Ascending aorta (tissue), 2 donors: ENCODE measurements around the gene ARFIP2. TPM values are rescaled to one million over a fixed set of nuclear protein-coding genes. Genes with fewer than 3 reads are reported as not detected.

Experiments
- DNase-seq, 2 donors: peaks; one replicate each; pipeline ENCODE4 v3.0.0-alpha.2; 2019; ENCODE audit warnings: low spot score in 2 of 2
- H3K27ac ChIP-seq, 2 donors: fragments of 200-600 bp; sonication (generic); one replicate each; pipeline ENCODE4 v1.5.1; 2016 to 2017; ENCODE audit warnings: mild to moderate bottlenecking in 1 of 2
- H3K27me3 ChIP-seq: fragments of 200-600 bp; sonication (generic); one replicate; pipeline ENCODE4 v1.5.1; 2017
- H3K36me3 ChIP-seq, 2 donors: fragments of 200-600 bp; sonication (generic); one replicate each; pipeline ENCODE4 v1.5.1; 2016
- H3K4me1 ChIP-seq, 2 donors: fragments of 200-600 bp; sonication (generic); one replicate each; pipeline ENCODE4 v1.5.1; 2016 to 2017; ENCODE audit warnings: mild to moderate bottlenecking in 1 of 2
- H3K4me3 ChIP-seq, 2 donors: fragments of 200-600 bp; sonication (generic); one replicate each; pipeline ENCODE4 v1.5.1; 2016 to 2017; ENCODE audit warnings: mild to moderate bottlenecking in 1 of 2
- H3K9me3 ChIP-seq, 2 donors: fragments of 200-600 bp; sonication (generic); one replicate each; pipeline ENCODE4 v1.5.1; 2016
- CTCF ChIP-seq, 3 experiments: fragments of 200-600 bp in 2 of 3; fragments of 450-650 bp in 1 of 3; sonication (generic) in 2 of 3; IDR thresholded peaks; one replicate each; pipeline ENCODE4 v1.5.1; 2016 to 2019; ENCODE audit warnings: antibody characterized with exemption in 3 of 3, mild to moderate bottlenecking in 1 of 3, moderate library complexity in 1 of 3
- intact Hi-C: fragments of 100-400 bp; cut with DNase I; formaldehyde crosslinking; loops from one replicate; pipeline ENCODE4 v1.15.1; 2023
- total RNA-seq: library from RNA; depleted of rRNA; stranded (reverse); fragments of >200 nt; gene quantifications from one replicate; pipeline ENCODE4 v1.1.0, GENCODE V29; 2016

ARFIP2 gene
- total RNA-seq, 1 donor from 2014 or later = 87.8 TPM

GRCh38 chr11:6440906-6441358 is 40.2 kb downstream of the ARFIP2 start, which contains the start of gene HPX:
Gene HPX, minus strand, starts transcription at chr11:6440987. Its CDS starts 24 bp downstream, at chr11:6440963.
- Histone ChIP-seq H3K27ac (peak within 1 kb of the TSS in 1 of 2 donors; percentile 64), H3K4me3 (no peak within 1 kb of the TSS), H3K4me1 (peaks cover 0 to 3% of the 10 kb centered on the region in 2 donors), H3K36me3 (no peaks in the 10 kb centered on the region), H3K27me3 (no peaks in the 10 kb centered on the region), H3K9me3 (no peaks in the 10 kb centered on the region)
- no peak for TF ChIP-seq CTCF (IDR thresholded peaks at IDR 0.05)
- no peak for DNase-seq
- intact Hi-C loops = no loop called here

- no peak for DNase-seq
These were observed 42.1 kb downstream of the ARFIP2 start for GRCh38 chr11:6438979-6439571.

GRCh38 chr11:6437993-6438392 is 43.1 kb downstream of the ARFIP2 start:
- H3K4me3 ChIP-seq = no peak overlapping the region
- H3K27me3 ChIP-seq = no peaks in the 10 kb centered on the region
- DNase-seq = no peak
- TF ChIP-seq CTCF (IDR thresholded peaks at IDR 0.05) = no peak
- H3K9me3 ChIP-seq = no peaks in the 10 kb centered on the region
- H3K27ac ChIP-seq = no peak overlapping the region
- intact Hi-C loops = loop anchor here (2.0 kb wide), 1 partner anchor 37 kb away; no protein-coding TSS in a partner anchor
- H3K4me1 ChIP-seq = peaks cover 0 to 3% of the 10 kb centered on the region in 2 donors
- H3K36me3 ChIP-seq = no peaks in the 10 kb centered on the region

More at GRCh38 chr11:6438979-6439571, 42.1 kb downstream of the ARFIP2 start:
- H3K4me3 ChIP-seq = no peak overlapping the region
- no peaks in the 10 kb centered on the region for H3K36me3 ChIP-seq
- H3K4me1 ChIP-seq = peaks cover 0 to 3% of the 10 kb centered on the region in 2 donors
- intact Hi-C loops = loop anchor here (2.0 kb wide), 1 partner anchor 36 kb away; no protein-coding TSS in a partner anchor
- H3K27ac ChIP-seq = no peak overlapping the region
- no peaks in the 10 kb centered on the region for H3K27me3 ChIP-seq
- H3K9me3 ChIP-seq = no peaks in the 10 kb centered on the region
- TF ChIP-seq CTCF (IDR thresholded peaks at IDR 0.05) = peak; percentile 35 to 67 (median 37)

- Histone ChIP-seq H3K4me1 (peaks cover 0 to 3% of the 10 kb centered on the region in 2 donors), H3K27ac (no peak overlapping the region), H3K9me3 (no peaks in the 10 kb centered on the region), H3K4me3 (no peak overlapping the region), H3K36me3 (no peaks in the 10 kb centered on the region), H3K27me3 (no peaks in the 10 kb centered on the region)
- intact Hi-C loops = no loop called here
- no peak for DNase-seq
- no peak for TF ChIP-seq CTCF (IDR thresholded peaks at IDR 0.05)
These were observed 43.7 kb downstream of the ARFIP2 start for GRCh38 chr11:6437423-6437822.

- no peaks in the 10 kb centered on the region for H3K27me3 ChIP-seq
- no peak for TF ChIP-seq CTCF (IDR thresholded peaks at IDR 0.05)
- H3K4me3 ChIP-seq = no peak overlapping the region
- no peak overlapping the region for H3K27ac ChIP-seq
- DNase-seq = no peak
- intact Hi-C loops = no loop called here
- no peaks in the 10 kb centered on the region for H3K4me1 ChIP-seq
- no peaks in the 10 kb centered on the region for H3K36me3 ChIP-seq
- H3K9me3 ChIP-seq = no peaks in the 10 kb centered on the region
These were observed 47.0 kb downstream of the ARFIP2 start for GRCh38 chr11:6433998-6434660.
